Measurements from ENCODE around the gene SHISA7.

Gene SHISA7

DNA sequence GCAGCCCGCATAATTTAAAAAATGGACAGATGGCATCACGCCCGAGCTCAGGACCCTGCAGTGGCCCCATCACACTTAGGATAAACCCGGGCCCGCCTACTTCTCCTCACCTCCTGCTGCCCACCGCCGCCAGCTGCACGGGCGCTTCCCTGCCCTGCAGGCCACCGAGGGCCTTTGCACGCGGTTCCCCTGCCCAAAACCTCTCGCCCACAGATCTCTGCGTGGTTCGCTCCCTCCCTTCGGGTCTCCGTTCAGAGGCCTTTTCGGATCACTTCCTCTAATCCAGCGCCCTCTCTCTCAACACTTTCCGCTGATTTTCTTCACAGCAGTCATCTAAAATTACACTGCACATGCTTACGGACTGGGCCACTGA lies 1.8 kb downstream of the SHISA7 start:
- TF ChIP-seq, protein P1, sequence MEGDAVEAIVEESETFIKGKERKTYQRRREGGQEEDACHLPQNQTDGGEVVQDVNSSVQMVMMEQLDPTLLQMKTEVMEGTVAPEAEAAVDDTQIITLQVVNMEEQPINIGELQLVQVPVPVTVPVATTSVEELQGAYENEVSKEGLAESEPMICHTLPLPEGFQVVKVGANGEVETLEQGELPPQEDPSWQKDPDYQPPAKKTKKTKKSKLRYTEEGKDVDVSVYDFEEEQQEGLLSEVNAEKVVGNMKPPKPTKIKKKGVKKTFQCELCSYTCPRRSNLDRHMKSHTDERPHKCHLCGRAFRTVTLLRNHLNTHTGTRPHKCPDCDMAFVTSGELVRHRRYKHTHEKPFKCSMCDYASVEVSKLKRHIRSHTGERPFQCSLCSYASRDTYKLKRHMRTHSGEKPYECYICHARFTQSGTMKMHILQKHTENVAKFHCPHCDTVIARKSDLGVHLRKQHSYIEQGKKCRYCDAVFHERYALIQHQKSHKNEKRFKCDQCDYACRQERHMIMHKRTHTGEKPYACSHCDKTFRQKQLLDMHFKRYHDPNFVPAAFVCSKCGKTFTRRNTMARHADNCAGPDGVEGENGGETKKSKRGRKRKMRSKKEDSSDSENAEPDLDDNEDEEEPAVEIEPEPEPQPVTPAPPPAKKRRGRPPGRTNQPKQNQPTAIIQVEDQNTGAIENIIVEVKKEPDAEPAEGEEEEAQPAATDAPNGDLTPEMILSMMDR (IDR thresholded peaks at IDR 0.05): no peak
- TF ChIP-seq ZFX (IDR thresholded peaks at IDR 0.05; ENCODE audit: borderline replicate concordance): no peak

DNA sequence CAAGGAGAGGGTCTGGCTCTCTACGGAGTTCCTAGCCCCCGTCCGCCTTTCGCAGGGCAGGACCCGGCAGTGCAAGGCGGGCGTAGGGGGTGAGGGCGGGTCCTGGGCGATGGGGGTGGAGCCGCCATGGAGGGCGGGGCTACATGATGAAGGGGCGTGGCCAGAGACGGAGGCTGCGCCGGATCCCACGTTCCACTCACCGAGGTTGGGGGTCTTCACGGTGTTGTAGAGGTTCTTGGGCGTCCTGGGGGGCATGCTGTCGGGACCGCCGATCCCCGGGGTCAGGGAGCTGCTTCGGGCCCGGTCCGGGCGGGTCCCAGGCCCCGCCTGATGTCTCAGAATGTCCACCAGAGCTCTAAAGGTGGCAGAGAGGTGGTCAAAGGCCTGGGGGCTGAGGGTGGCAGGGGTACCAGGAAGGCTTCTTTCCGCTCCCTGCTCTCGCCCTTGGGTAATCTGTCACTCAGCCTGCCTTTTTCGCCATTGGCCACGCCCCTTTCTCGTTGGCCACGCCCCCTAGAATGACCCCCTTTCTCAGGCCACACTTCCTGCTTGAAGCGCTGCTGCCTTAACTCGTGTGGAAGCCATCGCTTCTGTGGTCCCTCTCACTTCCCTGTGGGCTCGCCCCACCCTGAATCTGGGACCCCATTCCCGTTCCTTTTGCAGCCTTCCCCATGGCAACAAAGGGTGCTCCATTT lies 2.5 kb downstream of the SHISA7 start:
- TF ChIP-seq, protein P1 (IDR thresholded peaks at IDR 0.05): no peak

More for the DNA sequence above, 1.8 kb downstream of the SHISA7 start:
- peak overlapping the region; percentile 75 for H3K27ac ChIP-seq

DNA sequence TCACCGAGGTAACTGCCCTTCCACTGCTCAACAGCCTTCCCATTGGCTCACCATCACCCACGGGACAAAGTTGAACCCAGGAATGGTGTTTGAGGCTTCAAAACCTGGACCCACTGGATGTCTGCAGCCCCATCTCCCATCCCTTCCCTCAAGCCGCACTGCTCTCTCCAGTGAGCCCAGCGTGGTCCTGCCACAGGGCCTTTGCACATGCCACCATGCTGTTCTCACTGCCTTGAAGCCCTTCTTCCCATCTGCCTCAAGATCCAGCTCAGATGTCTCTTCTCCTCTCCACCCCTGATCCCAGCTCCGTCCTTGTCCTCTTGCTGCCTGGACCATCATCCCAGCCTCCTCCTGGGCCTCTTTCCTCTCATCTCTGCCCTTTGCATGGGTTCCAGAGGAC lies 4.0 kb downstream of the SHISA7 start:
- no peak for TF ChIP-seq ZFX (IDR thresholded peaks at IDR 0.05; ENCODE audit: borderline replicate concordance)
- TF ChIP-seq, protein P1 (IDR thresholded peaks at IDR 0.05): no peak
- no peak overlapping the region for H3K27ac ChIP-seq

More for the DNA sequence above, 2.5 kb downstream of the SHISA7 start:
- peak overlapping the region; percentile 75 for H3K27ac ChIP-seq

DNA sequence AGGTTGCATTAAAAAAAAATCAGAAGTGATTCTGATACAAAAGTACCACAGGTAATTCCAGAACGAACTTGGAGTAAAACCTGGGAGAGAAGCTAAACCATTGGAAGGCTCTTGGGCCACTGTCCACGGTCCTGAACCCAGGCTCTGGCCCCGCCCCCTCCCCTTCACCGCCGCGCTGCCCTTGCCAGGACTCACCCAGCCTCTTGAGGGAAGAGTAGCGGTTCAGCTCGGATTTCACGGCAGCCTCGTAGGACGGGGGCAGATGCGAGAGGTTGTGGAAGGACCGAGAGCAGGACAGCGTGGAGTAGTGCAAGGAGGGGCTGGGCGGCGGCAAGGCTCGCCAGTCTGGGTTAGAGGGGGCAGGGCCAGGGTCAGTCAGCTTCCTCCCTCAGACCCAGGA lies 5.7 kb downstream of the SHISA7 start:
- H3K27ac ChIP-seq: no peak overlapping the region
- no peak for TF ChIP-seq ZFX (IDR thresholded peaks at IDR 0.05; ENCODE audit: borderline replicate concordance)
- TF ChIP-seq, protein P1 (IDR thresholded peaks at IDR 0.05): no peak

DNA sequence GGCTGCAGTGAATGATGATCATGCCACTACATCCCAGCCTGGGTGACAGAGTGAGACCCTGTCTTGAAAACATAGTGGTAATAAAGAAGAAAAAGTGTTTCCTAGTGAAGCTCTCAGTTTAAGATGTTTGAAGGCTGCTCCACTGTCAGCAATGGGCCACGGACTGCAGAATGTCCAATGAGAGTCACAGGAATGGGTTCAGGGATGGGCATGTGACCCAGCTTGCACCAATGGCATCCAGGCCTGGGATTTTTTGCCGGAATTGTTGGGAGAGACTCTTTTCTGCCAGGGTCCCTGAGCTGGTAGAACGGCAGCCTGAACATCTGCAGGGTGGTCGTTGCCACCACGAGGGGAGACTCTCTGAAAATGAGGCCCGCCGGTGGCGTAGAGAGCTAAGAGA lies 6.3 kb downstream of the SHISA7 start:
- TF ChIP-seq, protein P1 (IDR thresholded peaks at IDR 0.05): no peak
- TF ChIP-seq ZFX (IDR thresholded peaks at IDR 0.05; ENCODE audit: borderline replicate concordance): no peak
- no peak overlapping the region for H3K27ac ChIP-seq

DNA sequence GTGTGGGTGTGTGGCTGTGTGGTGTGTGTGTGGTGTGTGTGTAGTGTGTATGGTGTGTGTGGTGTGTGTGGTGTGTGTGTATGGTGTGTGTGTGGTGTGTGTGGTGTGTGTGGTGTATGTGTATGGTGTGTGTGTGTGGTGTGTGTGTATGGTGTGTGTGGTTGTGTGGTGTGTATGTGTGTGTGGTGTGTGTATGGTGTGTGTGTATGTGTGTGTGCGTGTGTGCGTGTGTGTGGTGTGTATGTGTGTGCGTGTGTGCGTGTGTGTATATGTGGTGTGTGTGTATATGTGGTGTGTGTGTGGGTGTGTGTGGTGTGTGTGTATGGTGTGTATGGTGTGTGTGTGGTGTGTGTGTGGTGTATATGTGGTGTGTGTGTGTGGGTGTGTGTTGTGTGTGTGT lies 8.1 kb downstream of the SHISA7 start:
- TF ChIP-seq ZFX (IDR thresholded peaks at IDR 0.05; ENCODE audit: borderline replicate concordance): no peak
- TF ChIP-seq, protein P1 (IDR thresholded peaks at IDR 0.05): no peak
- H3K27ac ChIP-seq: no peak overlapping the region

DNA sequence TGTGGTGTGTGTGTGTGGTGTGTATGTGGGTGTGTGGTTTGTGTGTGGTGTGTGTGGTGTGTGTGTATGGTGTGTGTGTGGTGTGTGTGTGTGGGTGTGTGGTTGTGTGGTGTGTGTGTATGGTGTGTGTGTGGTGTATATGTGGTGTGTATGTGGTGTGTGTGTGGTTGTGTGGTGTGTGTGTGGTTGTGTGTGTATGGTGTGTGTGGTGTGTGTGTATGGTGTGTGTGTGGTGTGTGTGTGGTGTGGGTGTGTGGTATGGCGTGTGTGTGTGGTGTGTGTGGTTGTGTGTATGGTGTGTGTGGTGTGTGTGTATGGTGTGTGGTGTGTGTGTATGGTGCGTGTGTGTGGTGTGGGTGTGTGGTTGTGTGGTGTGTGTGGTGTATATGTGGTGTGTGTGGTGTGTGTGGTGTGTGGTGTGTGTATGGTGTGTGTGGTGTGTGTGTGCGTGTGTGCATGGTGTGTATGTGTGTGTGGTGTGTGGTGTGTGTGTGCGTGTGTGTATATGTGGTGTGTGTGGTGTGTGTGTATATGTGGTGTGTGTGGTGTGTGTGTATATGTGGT lies 8.7 kb downstream of the SHISA7 start:
- no peak overlapping the region for H3K27ac ChIP-seq
- no peak for TF ChIP-seq ZFX (IDR thresholded peaks at IDR 0.05; ENCODE audit: borderline replicate concordance)
- TF ChIP-seq, protein P1 (IDR thresholded peaks at IDR 0.05): no peak

All from 22Rv1 (cell line).